ENCODE data around the gene PANK4.

Gene PANK4

GRCh38 chr1:2502661-2503553 lies 23.5 kb downstream of the PANK4 start:
- H3K4me3 ChIP-seq (ENCODE audit: low read depth, low read length) = no peak overlapping the region
- no peak for DNase-seq (ENCODE audit: low read depth)
- no peak for TF ChIP-seq CTCF (IDR thresholded peaks at IDR 0.05; ENCODE audit: low read depth, low read length, missing control alignments)
- in situ Hi-C loops (cut with HindIII; ENCODE audit: low sequenced_read_pairs) = no loop called here

GRCh38 chr1:2502210-2502609 lies 24.2 kb downstream of the PANK4 start:
- H3K4me3 ChIP-seq (ENCODE audit: low read depth, low read length) = no peak overlapping the region
- in situ Hi-C loops (cut with HindIII; ENCODE audit: low sequenced_read_pairs) = no loop called here
- DNase-seq (ENCODE audit: low read depth) = no peak
- no peak for TF ChIP-seq CTCF (IDR thresholded peaks at IDR 0.05; ENCODE audit: low read depth, low read length, missing control alignments)

GRCh38 chr1:2501820-2502119 lies 24.6 kb downstream of the PANK4 start:
- H3K4me3 ChIP-seq (ENCODE audit: low read depth, low read length) = no peak overlapping the region
- no peak for DNase-seq (ENCODE audit: low read depth)
- TF ChIP-seq CTCF (IDR thresholded peaks at IDR 0.05; ENCODE audit: low read depth, low read length, missing control alignments) = no peak
- in situ Hi-C loops (cut with HindIII; ENCODE audit: low sequenced_read_pairs) = no loop called here

GRCh38 chr1:2501041-2501819 lies 25.2 kb downstream of the PANK4 start:
- no peak for TF ChIP-seq CTCF (IDR thresholded peaks at IDR 0.05; ENCODE audit: low read depth, low read length, missing control alignments)
- in situ Hi-C loops (cut with HindIII; ENCODE audit: low sequenced_read_pairs) = no loop called here
- no peak for DNase-seq (ENCODE audit: low read depth)
- no peak overlapping the region for H3K4me3 ChIP-seq (ENCODE audit: low read depth, low read length)

- in situ Hi-C loops (cut with HindIII; ENCODE audit: low sequenced_read_pairs) = no loop called here
These were observed 26.3 kb downstream of the PANK4 start for GRCh38 chr1:2499986-2500596.

More at GRCh38 chr1:2499986-2500596, 26.3 kb downstream of the PANK4 start:
- DNase-seq (ENCODE audit: low read depth) = no peak
- H3K4me3 ChIP-seq (ENCODE audit: low read depth, low read length) = no peak overlapping the region
- TF ChIP-seq CTCF (IDR thresholded peaks at IDR 0.05; ENCODE audit: low read depth, low read length, missing control alignments) = no peak
